GM12878 (cell line): ENCODE data around the gene EML1. TPM values are rescaled to one million over a fixed set of nuclear protein-coding genes. Genes with fewer than 3 reads are reported as not detected.

Source experiments
- ATAC-seq: fragments of 200-7000 bp; cut with Tn5 transposase; 3 replicates; pipeline ENCODE4 v1.9.1; 2020; ENCODE audit warnings: mild to moderate bottlenecking, moderate library complexity
- BruUV-seq: library from RNA; stranded (reverse); fragments of 400-500 nt; replicated peaks from 2 replicates; lab custom pipeline; 2021; lab: Mats Ljungman, UMichigan
- CTCF ChIA-PET: fragments of 300-600 bp; sonication (Branson Sonifier 250); formaldehyde crosslinking; extraction: SDS; loops from one replicate; lab custom pipeline; 2021; ENCODE audit warnings: inconsistent platforms; lab: Yijun Ruan, JAX
- POLR2A ChIA-PET: fragments of 350-600 bp; formaldehyde crosslinking; extraction: SDS; loops from one replicate; lab custom pipeline; 2021; ENCODE audit warnings: inconsistent platforms; lab: Charles Lee
- RAD21 ChIA-PET: fragments of 300-600 bp; sonication (Branson Sonifier 250); formaldehyde crosslinking; loops from one replicate; lab custom pipeline; 2023; ENCODE audit warnings: antibody characterized with exemption; ENCODE audit not compliant: unreplicated experiment; lab: Charles Lee
- SMC1A ChIA-PET: fragments of 300-600 bp; sonication (Branson Sonifier 250); formaldehyde crosslinking; loops from one replicate; lab custom pipeline; 2023; ENCODE audit not compliant: unreplicated experiment, uncharacterized antibody; lab: Charles Lee
- DNase-seq: peaks from one replicate; pipeline ENCODE4 v3.0.0-alpha.2; 2011; ENCODE audit warnings: low read depth, low spot score
- FAIRE-seq: peaks from 3 replicates; lab custom pipeline; 2011; peaks lifted over from hg19 to GRCh38; lab: Jason Lieb, UNC
- H2AFZ ChIP-seq: 2 replicates; pipeline ENCODE4 v1.6.0; 2011; ENCODE audit warnings: low read depth, low read length, control low read depth; ENCODE audit not compliant: control insufficient read depth
- H3K27ac ChIP-seq: 2 replicates; pipeline ENCODE4 v1.5.1; 2011; ENCODE audit warnings: control low read depth; ENCODE audit not compliant: control insufficient read depth, insufficient read depth
- H3K27me3 ChIP-seq, 2 experiments: replicated peaks in 1 of 2; 2 replicates each; pipeline versions ENCODE4 v1.6.0 to v1.6.1; 2011; ENCODE audit warnings: low read length in 1 of 2; ENCODE audit not compliant: control insufficient read depth in 2 of 2, insufficient read depth in 2 of 2
- H3K36me3 ChIP-seq, 2 experiments: 2 replicates each; pipeline ENCODE4 v1.5.1; 2011; ENCODE audit warnings: low read length in 1 of 2; ENCODE audit not compliant: control insufficient read depth in 2 of 2, insufficient read depth in 2 of 2
- H3K4me1 ChIP-seq: 2 replicates; pipeline ENCODE4 v1.6.1; 2011; ENCODE audit warnings: mild to moderate bottlenecking, low read length, moderate library complexity, mixed read lengths; ENCODE audit not compliant: control insufficient read depth, insufficient read depth
- H3K4me2 ChIP-seq: 2 replicates; pipeline ENCODE4 v1.6.0; 2011; ENCODE audit warnings: control low read depth; ENCODE audit not compliant: control insufficient read depth, insufficient read depth
- H3K4me3 ChIP-seq: fragments of 200-600 bp; sonication (generic); 2 replicates; pipeline ENCODE4 v1.5.1; 2016
- H3K79me2 ChIP-seq: 2 replicates; pipeline ENCODE4 v1.6.0; 2011; ENCODE audit warnings: low read length; ENCODE audit not compliant: control insufficient read depth, insufficient read depth
- H3K9ac ChIP-seq: 2 replicates; pipeline ENCODE4 v1.8.0; 2011; ENCODE audit warnings: low read length, control low read depth, mixed read lengths; ENCODE audit not compliant: control insufficient read depth, insufficient read depth
- H3K9me3 ChIP-seq: replicated peaks from 3 replicates; pipeline ENCODE4 v1.5.1; 2011; ENCODE audit warnings: mild to moderate bottlenecking, low read length; ENCODE audit not compliant: control insufficient read depth, insufficient read depth
- H4K20me1 ChIP-seq: 2 replicates; pipeline ENCODE4 v1.6.0; 2011; ENCODE audit not compliant: control insufficient read depth, insufficient read depth
- BHLHE40 ChIP-seq, 2 experiments: fragments of 450-650 bp in 1 of 2; IDR thresholded peaks; 2 replicates each; pipeline ENCODE4 v1.6.1; 2011 to 2017; ENCODE audit warnings: low read depth in 2 of 2, borderline replicate concordance in 1 of 2, improper control_type of control experiment in 1 of 2, low read length in 1 of 2, mild to moderate bottlenecking in 1 of 2
- EED ChIP-seq: sonication (generic); IDR thresholded peaks from 2 replicates; pipeline ENCODE4 v1.6.1; 2016; ENCODE audit warnings: antibody characterized with exemption, low read depth
- ETV6 ChIP-seq, 2 experiments: fragments of 450-650 bp in 1 of 2; IDR thresholded peaks in 1 of 2; conservative IDR thresholded peaks in 1 of 2; 2 replicates each; pipeline ENCODE4 v1.6.1; 2014; ENCODE audit warnings: antibody characterized with exemption in 1 of 2, borderline replicate concordance in 1 of 2, low read depth in 1 of 2, mild to moderate bottlenecking in 1 of 2, moderate library complexity in 1 of 2
- HDAC6 ChIP-seq: fragments of 200-600 bp; sonication (generic); IDR thresholded peaks from one replicate; pipeline ENCODE4 v1.8.0; 2017; ENCODE audit warnings: antibody characterized with exemption; ENCODE audit not compliant: unreplicated experiment
- IKZF1 ChIP-seq: fragments of 450-650 bp; conservative IDR thresholded peaks from 2 replicates; pipeline ENCODE4 v1.6.1; 2017; ENCODE audit warnings: antibody characterized with exemption, mild to moderate bottlenecking
- KDM1A ChIP-seq: fragments of 200-600 bp; sonication (generic); IDR thresholded peaks from 2 replicates; pipeline ENCODE4 v1.6.1; 2016; ENCODE audit warnings: borderline replicate concordance
- MEF2B ChIP-seq: fragments of 450-650 bp; IDR thresholded peaks from 2 replicates; pipeline ENCODE4 v1.6.1; 2018; ENCODE audit warnings: mild to moderate bottlenecking, moderate library complexity; ENCODE audit not compliant: partially characterized antibody, poor library complexity, severe bottlenecking
- MTA2 ChIP-seq: fragments of 450-650 bp; IDR thresholded peaks from 2 replicates; pipeline ENCODE4 v1.6.1; 2016; ENCODE audit warnings: low read depth, mild to moderate bottlenecking, moderate library complexity
- NR2C2 ChIP-seq: IDR thresholded peaks from 2 replicates; pipeline ENCODE4 v1.6.1; 2011; ENCODE audit warnings: borderline replicate concordance, low read depth; ENCODE audit not compliant: control insufficient read depth, insufficient read length
- SREBF1 ChIP-seq: IDR thresholded peaks from 2 replicates; pipeline ENCODE4 v1.6.1; 2012; ENCODE audit warnings: mild to moderate bottlenecking, low read length
- SUPT20H ChIP-seq: IDR thresholded peaks from 2 replicates; pipeline ENCODE4 v1.6.1; 2011; ENCODE audit warnings: low read depth, mild to moderate bottlenecking, low read length, moderate library complexity, borderline replicate concordance; ENCODE audit not compliant: control insufficient read depth
- ZZZ3 ChIP-seq: IDR thresholded peaks from 2 replicates; pipeline ENCODE4 v1.6.1; 2011; ENCODE audit warnings: low read depth; ENCODE audit not compliant: control insufficient read depth, insufficient read length
- WGBS: methylation state at CpG from one replicate; pipeline ENCODE4 v1.1.6; 2016; ENCODE audit warnings: low lambda C conversion rate; ENCODE audit not compliant: insufficient replicate concordance, insufficient coverage; ENCODE audit errors: missing lambda C conversion rate; 5-methylcytosine and 5-hydroxymethylcytosine counted together
- in situ Hi-C: fragments of 300-500 bp; cut with MboI; formaldehyde crosslinking; loops from 9 replicates; pipeline ENCODE4 v1.14.3; 2018; ENCODE audit warnings: mixed read lengths
- intact Hi-C: fragments of 100-400 bp; cut with micrococcal nuclease; formaldehyde crosslinking; loops from one replicate; pipeline ENCODE4 v1.14.2; 2022; ENCODE audit not compliant: unreplicated experiment
- polyA plus RNA-seq, 11 experiments: library from polyadenylated mRNA; depleted of rRNA in 4 of 11; unstranded in 6 of 11; stranded (reverse) in 5 of 11; fragments of >200 nt; fragmentation: Nextera tagmentation in 4 of 11; fragmentation: Illumina TruSeq in 1 of 11; extraction: Ambion mirVana in 4 of 11; extraction: Trizol in 1 of 11; gene quantifications; 1 replicate in 1 of 11; 2 replicates in 10 of 11; pipeline versions ENCODE4 v1.2.1 to v1.2.3, GENCODE V29; 2011 to 2016; ENCODE audit warnings: inconsistent platforms in 2 of 11, missing spikeins in 2 of 11, low read depth in 1 of 11
- total RNA-seq, 4 experiments: library from RNA; depleted of rRNA in 3 of 4; stranded (reverse); fragments of >200 nt in 3 of 4; fragmentation: Illumina TruSeq in 1 of 4; extraction: Trizol in 1 of 4; gene quantifications; 2 replicates each; pipeline versions ENCODE4 v1.2.1 to v1.2.3, GENCODE V29; 2013 to 2021

Gene EML1
- total and polyA plus RNA-seq, 10 of the 15 experiments (the other 5 are each of a cell fraction or from before 2014, with no cell fraction given), result 0.05 to 3.4 (median 0.11) TPM; not detected in 3

- Histone ChIP-seq H3K9ac (no peak overlapping the region), H3K36me3 (no peaks in the 10 kb centered on the region), H3K4me3 (no peak overlapping the region), H2AFZ (no peak overlapping the region), H3K27me3 (no peaks in the 10 kb centered on the region; a peak in 1 of 4 replicates), H3K79me2 (no peaks in the 10 kb centered on the region), H3K9me3 (no peaks in the 10 kb centered on the region), H3K27ac (no peak overlapping the region), H3K4me1 (no peaks in the 10 kb centered on the region; the same call in 1 of the 2 replicates), H4K20me1 (no peaks in the 10 kb centered on the region), H3K4me2 (no peak overlapping the region)
- POLR2A ChIA-PET, result interaction anchor here (0.6 kb wide), 1 partner anchor 108 kb away, joined by 3 read pairs; no protein-coding TSS in a partner anchor
- intact Hi-C loops (no loop called here), in situ Hi-C loops (no loop called here)
- FAIRE-seq (no peak), DNase-seq (no peak), ATAC-seq (no peak)
- TF ChIP-seq IKZF1, result no peak
- RAD21 ChIA-PET, result no interaction called here
- BruUV-seq, result no TSS peak
- SMC1A ChIA-PET, result no interaction called here
- WGBS, result 68% methylated on average over 8 of the region's 8 CpGs
- CTCF ChIA-PET, result no interaction called here
Measured at GRCh38 chr14:99786511-99786989, 6.7 kb upstream of the EML1 start.

GRCh38 chr14:99788713-99789112, 4.5 kb upstream of the EML1 start:
- TF ChIP-seq MEF2B, result no peak
- no peak for TF ChIP-seq ETV6 (conservative IDR thresholded peaks at IDR 0.05 in 1 of 2, IDR thresholded peaks at IDR 0.05 in 1 of 2; ENCODE audit: borderline replicate concordance in 1 of 2, low read depth in 1 of 2)
- TF ChIP-seq EED, result no peak
- TF ChIP-seq MTA2, result no peak
- no peak for TF ChIP-seq BHLHE40 (IDR thresholded peaks at IDR 0.05; ENCODE audit: borderline replicate concordance in 1 of 2, low read depth in 2 of 2, low read length in 1 of 2)
- no peak for TF ChIP-seq HDAC6
- no peak for TF ChIP-seq ZZZ3
- no peak for TF ChIP-seq SUPT20H
- no peak for TF ChIP-seq KDM1A
- no peak for TF ChIP-seq SREBF1
- no peak for TF ChIP-seq NR2C2
- Histone ChIP-seq H4K20me1 (no peaks in the 10 kb centered on the region), H3K79me2 (no peaks in the 10 kb centered on the region), H3K9me3 (no peaks in the 10 kb centered on the region), H3K4me3 (no peak overlapping the region), H3K4me2 (no peak overlapping the region), H3K9ac (no peak overlapping the region), H3K27ac (no peak overlapping the region), H3K27me3 (peaks cover 0 to 11% of the 10 kb centered on the region in 2 experiments; a peak in 2 of 4 replicates), H3K4me1 (no peaks in the 10 kb centered on the region; the same call in 1 of the 2 replicates), H2AFZ (no peak overlapping the region), H3K36me3 (no peaks in the 10 kb centered on the region)
- POLR2A ChIA-PET, result no interaction called here
- in situ Hi-C loops (no loop called here), intact Hi-C loops (no loop called here)
- FAIRE-seq (no peak), DNase-seq (no peak), ATAC-seq (no peak)
- SMC1A ChIA-PET, result no interaction called here
- RAD21 ChIA-PET, result no interaction called here
- CTCF ChIA-PET, result no interaction called here
- 84% methylated on average over 6 of the region's 6 CpGs for WGBS
- BruUV-seq, result no TSS peak
